Subcutaneous abdominal adipose tissue (tissue), 5 donors: ENCODE results near the gene PCDHGB7.
"Not testable (repeated sequence)": the region's sequence is repeated elsewhere in the genome, so short reads cannot be mapped to it uniquely, and the experiment has no call there.

Experiments
- H3K27ac ChIP-seq: one replicate; pipeline ENCODE4 v1.7.0; 2013; ENCODE audit warnings: low read depth, mild to moderate bottlenecking, inconsistent platforms, low read length, moderate library complexity
- H3K27me3 ChIP-seq, 5 donors: one replicate each; pipeline ENCODE4 v1.7.0; 2013; ENCODE audit warnings: low read length in 5 of 5, inconsistent platforms in 1 of 5; ENCODE audit not compliant: control insufficient read depth in 5 of 5, insufficient read depth in 4 of 5
- H3K36me3 ChIP-seq, 5 donors: one replicate each; pipeline ENCODE4 v1.7.0; 2013; ENCODE audit warnings: low read length in 5 of 5; ENCODE audit not compliant: control insufficient read depth in 5 of 5, insufficient read depth in 5 of 5
- H3K4me1 ChIP-seq, 5 donors: one replicate each; pipeline ENCODE4 v1.7.0; 2013; ENCODE audit warnings: low read length in 5 of 5, mild to moderate bottlenecking in 3 of 5, moderate library complexity in 1 of 5; ENCODE audit not compliant: control insufficient read depth in 5 of 5, insufficient read depth in 5 of 5
- H3K4me3 ChIP-seq, 5 donors: one replicate each; pipeline ENCODE4 v1.7.0; 2013; ENCODE audit warnings: low read length in 5 of 5, low read depth in 1 of 5
- H3K9ac ChIP-seq, 5 donors: one replicate each; pipeline ENCODE4 v1.7.0; 2013; ENCODE audit warnings: low read length in 5 of 5, mild to moderate bottlenecking in 4 of 5, moderate library complexity in 3 of 5
- H3K9me3 ChIP-seq, 5 donors: one replicate each; pipeline ENCODE4 v1.7.0; 2013; ENCODE audit warnings: low read length in 5 of 5; ENCODE audit not compliant: control insufficient read depth in 5 of 5
- donor health status: healthy.
- donor health status: healthy.
- donor health status: healthy.
- donor health status: healthy.
- donor health status: healthy.

PCDHGB7 gene

GRCh38 chr5:141384471-141385267 lies 32.8 kb upstream of the PCDHGB7 start:
- H3K27ac ChIP-seq: no peak overlapping the region
- H3K27me3 ChIP-seq: peaks cover 0 to 11% (median 0%) of the 10 kb centered on the region in 5 donors
- H3K9me3 ChIP-seq: peaks cover 35 to 78% (median 74%) of the 10 kb centered on the region in 5 donors
- H3K4me3 ChIP-seq: peak overlapping the region in 4 of 5 donors; percentile 23 to 64 (median 42)
- H3K4me1 ChIP-seq: peaks cover 0 to 4% (median 0%) of the 10 kb centered on the region in 5 donors
- H3K9ac ChIP-seq: no peak overlapping the region
- no peaks in the 10 kb centered on the region for H3K36me3 ChIP-seq

- peaks cover 0 to 14% (median 0%) of the 10 kb centered on the region in 5 donors for H3K27me3 ChIP-seq
Observed at GRCh38 chr5:141387557-141388311, 29.7 kb upstream of the PCDHGB7 start, which contains the start of gene PCDHGB4. Gene PCDHGB4, plus strand, starts transcription at chr5:141387698. Its CDS starts 187 bp downstream, at chr5:141387885.

GRCh38 chr5:141388661-141389060 lies 28.8 kb upstream of the PCDHGB7 start:
- Histone ChIP-seq H3K4me3 (peak overlapping the region in 4 of 5 donors; percentile 29 to 52 (median 49)), H3K36me3 (no peaks in the 10 kb centered on the region), H3K27ac (no peak overlapping the region), H3K27me3 (peaks cover 0 to 14% (median 0%) of the 10 kb centered on the region in 5 donors), H3K4me1 (no peaks in the 10 kb centered on the region), H3K9ac (no peak overlapping the region), H3K9me3 (peaks cover 31 to 88% (median 68%) of the 10 kb centered on the region in 5 donors)

More at GRCh38 chr5:141387557-141388311, 29.7 kb upstream of the PCDHGB7 start, which contains the start of gene PCDHGB4:
- Histone ChIP-seq H3K9me3 (peaks cover 34 to 88% (median 69%) of the 10 kb centered on the region in 5 donors), H3K4me3 (peak within 1 kb of the TSS; percentile 0 to 52 (median 50))
- H3K27ac ChIP-seq, H3K36me3 ChIP-seq, H3K9ac ChIP-seq, H3K4me1 ChIP-seq: not testable (repeated sequence)

- Histone ChIP-seq H3K4me1 (no peaks in the 10 kb centered on the region), H3K27me3 (peaks cover 0 to 13% (median 0%) of the 10 kb centered on the region in 5 donors), H3K9me3 (peaks cover 32 to 88% (median 71%) of the 10 kb centered on the region in 5 donors), H3K36me3 (no peaks in the 10 kb centered on the region), H3K4me3 (peak overlapping the region; percentile 41 to 52 (median 50)), H3K9ac (no peak overlapping the region), H3K27ac (no peak overlapping the region)
Observed at GRCh38 chr5:141389153-141390042, 28.1 kb upstream of the PCDHGB7 start.

- Histone ChIP-seq H3K9ac (no peak within 1 kb of the TSS), H3K27ac (no peak within 1 kb of the TSS), H3K27me3 (peaks cover 0 to 10% (median 4%) of the 10 kb centered on the region in 5 donors), H3K4me1 (no peaks in the 10 kb centered on the region), H3K36me3 (no peaks in the 10 kb centered on the region), H3K9me3 (peaks cover 32 to 75% (median 57%) of the 10 kb centered on the region in 5 donors), H3K4me3 (peak within 1 kb of the TSS in 4 of 5 donors; percentile 17 to 52 (median 22))
Observed at GRCh38 chr5:141392429-141393198, 24.9 kb upstream of the PCDHGB7 start, which contains the start of gene PCDHGA8. Gene PCDHGA8, plus strand, starts transcription at chr5:141392633. Its CDS starts 181 bp downstream, at chr5:141392814.

GRCh38 chr5:141393267-141393666 lies 24.2 kb upstream of the PCDHGB7 start:
- no peaks in the 10 kb centered on the region for H3K36me3 ChIP-seq

GRCh38 chr5:141394401-141395187 lies 22.9 kb upstream of the PCDHGB7 start:
- Histone ChIP-seq H3K9me3 (peaks cover 33 to 75% (median 54%) of the 10 kb centered on the region in 5 donors), H3K4me3 (peak overlapping the region in 3 of 5 donors; percentile 11 to 35 (median 28)), H3K27me3 (peaks cover 0 to 14% (median 6%) of the 10 kb centered on the region in 5 donors)
- H3K36me3 ChIP-seq, H3K9ac ChIP-seq, H3K27ac ChIP-seq, H3K4me1 ChIP-seq: not testable (repeated sequence)

More at GRCh38 chr5:141393267-141393666, 24.2 kb upstream of the PCDHGB7 start:
- Histone ChIP-seq H3K4me3 (peak overlapping the region in 4 of 5 donors; percentile 17 to 52 (median 20)), H3K27me3 (peaks cover 0 to 10% (median 4%) of the 10 kb centered on the region in 5 donors), H3K9me3 (peaks cover 30 to 75% (median 55%) of the 10 kb centered on the region in 5 donors), H3K27ac (no peak overlapping the region), H3K9ac (no peak overlapping the region), H3K4me1 (no peaks in the 10 kb centered on the region)

GRCh38 chr5:141397756-141398551 lies 19.5 kb upstream of the PCDHGB7 start, which contains the start of gene PCDHGB5:
Gene PCDHGB5, plus strand, starts transcription at chr5:141397947. Its CDS starts 181 bp downstream, at chr5:141398128.
- H3K4me3 ChIP-seq: peak within 1 kb of the TSS; percentile 40 to 60 (median 55)
- H3K27ac ChIP-seq, H3K36me3 ChIP-seq, H3K9ac ChIP-seq: not testable (repeated sequence)
- H3K27me3 ChIP-seq: peaks cover 0 to 14% (median 6%) of the 10 kb centered on the region in 5 donors
- peaks cover 26 to 70% (median 53%) of the 10 kb centered on the region in 5 donors for H3K9me3 ChIP-seq
- H3K4me1 ChIP-seq: peaks cover 0 to 10% (median 2%) of the 10 kb centered on the region in 5 donors
